Stimulated activated CD8-positive, alpha-beta memory T cell treated with anti-CD3 and anti-CD28 coated beads, Interleukin-2, amount 100 ng/mL, for 48 hours (primary cell): ENCODE measurements around the gene SNCB.

Experiments used
- DNase-seq, 2 donors: peaks; one replicate each; pipeline ENCODE4 v3.0.0-alpha.2; 2020; ENCODE audit warnings: low read depth in 2 of 2

Gene SNCB

DNA sequence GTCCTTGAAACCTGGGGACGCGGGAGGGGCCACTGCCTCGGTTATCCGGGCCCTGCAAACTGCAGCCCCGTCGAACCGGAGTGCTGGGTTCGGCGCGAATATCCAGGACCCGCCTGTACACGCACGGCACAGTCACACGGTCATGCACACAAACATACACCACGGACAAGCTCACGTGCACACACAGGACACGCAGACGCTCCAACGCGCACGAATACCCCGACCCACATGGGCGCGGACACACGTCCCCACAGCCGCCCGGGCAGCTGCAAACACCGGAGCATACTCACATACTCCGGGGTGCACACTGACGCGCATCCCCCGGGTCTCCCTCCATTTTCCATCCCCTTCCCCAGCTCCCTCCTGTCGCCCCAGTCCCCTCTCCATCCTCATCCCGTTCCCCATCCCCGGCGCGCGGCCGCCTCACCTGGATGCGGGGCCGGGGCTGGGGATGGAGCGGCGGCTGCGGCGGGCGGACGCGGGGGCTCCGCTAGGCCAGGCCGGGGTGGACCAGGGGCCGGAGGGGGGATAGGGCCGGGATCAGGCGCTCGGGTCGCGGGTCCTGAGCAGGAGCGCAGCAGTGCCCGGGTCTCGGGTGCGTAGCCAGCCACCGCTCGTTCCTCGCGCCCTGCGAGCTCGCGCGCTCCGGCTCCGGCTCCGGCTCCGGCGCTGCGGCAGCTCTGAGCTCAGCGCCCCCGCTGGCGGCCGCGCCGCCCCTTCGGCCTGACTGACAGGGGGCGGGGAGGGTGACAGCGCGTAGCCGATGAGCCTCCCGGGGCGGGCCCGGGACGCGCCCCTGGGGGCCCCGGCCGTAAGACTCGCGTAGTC, at the start of gene SNCB, which contains the start of gene EIF4E1B:
Gene SNCB, minus strand, starts transcription at position 682 of the 828 bp plus-strand sequence. CDS start 880 bp downstream, outside the sequence.
Gene EIF4E1B, plus strand, starts transcription at position 823 of the 828 bp plus-strand sequence. CDS start 12,113 bp downstream, outside the sequence.
- peak; percentile 53 to 56 for DNase-seq

DNA sequence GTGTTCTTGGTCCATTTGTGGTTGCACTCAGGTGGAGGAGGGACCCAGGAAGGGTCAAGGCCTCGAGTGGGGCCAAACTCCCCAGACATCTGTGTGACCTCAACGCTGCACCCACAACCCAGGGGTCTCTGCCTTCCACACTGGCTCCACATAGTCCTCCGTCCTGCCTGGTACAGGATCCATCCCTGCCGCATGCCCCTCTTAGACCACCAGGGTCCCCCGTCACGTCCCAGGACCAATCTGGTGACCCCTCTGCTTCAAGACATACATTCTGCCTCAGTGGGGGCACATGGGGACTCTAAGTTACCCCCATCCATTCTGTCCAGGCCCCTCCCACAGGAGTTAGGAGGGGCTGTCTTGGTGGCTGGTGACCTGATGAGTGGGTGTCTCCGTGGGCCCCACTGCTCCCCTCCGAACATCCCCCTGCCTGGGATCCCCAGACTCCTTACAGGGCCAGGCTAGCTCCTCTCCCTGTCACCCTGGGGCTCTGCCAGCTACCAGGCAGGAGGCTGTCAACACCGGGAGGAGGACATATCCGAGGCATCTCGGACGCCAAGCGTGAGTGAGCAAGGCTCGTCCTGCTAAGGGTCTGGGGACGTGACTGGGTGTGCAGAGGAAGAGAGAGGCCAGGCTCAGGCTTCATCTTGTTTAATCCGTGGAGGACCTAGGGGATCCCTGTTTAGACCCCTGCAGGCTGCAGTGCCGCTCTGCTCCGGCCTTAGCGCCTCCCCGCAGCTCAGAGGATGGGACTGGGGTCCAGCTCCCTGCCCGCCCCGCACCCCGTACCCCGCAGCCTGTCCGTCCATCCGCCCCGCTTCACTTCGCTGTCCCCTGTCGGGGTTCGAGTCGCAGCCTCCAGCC, 49.3 kb upstream of the SNCB start:
- DNase-seq = no peak

DNA sequence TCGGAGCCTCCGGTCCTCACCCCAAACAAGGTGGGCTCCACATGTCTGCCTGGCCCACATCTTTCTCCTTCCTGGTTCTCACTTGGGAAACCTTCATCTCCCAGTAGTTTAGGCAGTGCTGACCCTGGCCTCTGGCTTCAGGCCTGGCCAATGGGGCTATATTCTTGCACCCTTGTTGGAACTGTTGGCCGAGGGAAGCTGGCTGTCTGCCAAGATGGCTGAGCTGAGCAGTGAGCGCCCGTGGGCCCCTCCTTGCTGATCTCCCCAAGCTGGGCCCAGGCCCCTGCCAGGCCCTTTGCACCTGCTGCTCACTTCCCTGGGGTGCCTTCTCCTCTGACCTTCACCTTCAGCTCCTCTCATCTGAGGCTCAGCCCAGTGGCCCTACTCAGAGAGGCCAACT, 48.2 kb upstream of the SNCB start:
- no peak for DNase-seq

DNA sequence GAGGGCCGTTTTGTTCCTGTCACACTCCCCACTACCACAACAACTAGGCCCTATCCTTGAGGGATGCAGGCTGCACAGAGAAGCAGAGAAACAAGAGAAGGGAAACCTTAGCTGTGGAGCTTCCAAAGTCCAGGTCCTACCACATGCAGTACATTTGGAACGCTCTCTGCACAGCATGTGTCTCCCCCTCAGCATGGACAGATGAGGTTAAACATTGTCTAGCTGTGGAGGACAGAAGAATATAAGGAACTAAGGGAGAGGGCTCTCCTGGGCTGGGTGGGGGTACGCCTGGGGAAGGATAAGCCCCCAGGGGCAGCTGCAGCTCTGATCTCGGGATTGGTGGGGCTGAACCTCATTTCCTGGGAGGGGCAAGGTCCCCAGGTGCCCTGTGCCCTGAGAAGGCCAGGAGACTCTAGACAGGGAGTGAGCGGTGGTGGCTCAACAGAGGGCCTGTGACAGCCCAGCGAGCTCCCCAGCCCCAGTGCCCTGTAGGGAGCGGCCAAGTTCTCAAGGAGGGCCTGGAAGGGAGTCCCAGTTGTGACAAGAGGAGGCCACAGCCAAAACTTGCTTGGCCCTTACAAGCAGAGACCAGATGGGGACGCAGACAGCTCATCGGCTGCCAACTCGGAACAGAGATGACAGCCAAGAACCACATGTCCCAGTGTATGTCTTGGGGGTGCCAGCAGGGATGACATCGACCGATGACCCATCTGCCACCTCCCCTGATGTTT, 47.0 kb upstream of the SNCB start:
- DNase-seq = no peak

DNA sequence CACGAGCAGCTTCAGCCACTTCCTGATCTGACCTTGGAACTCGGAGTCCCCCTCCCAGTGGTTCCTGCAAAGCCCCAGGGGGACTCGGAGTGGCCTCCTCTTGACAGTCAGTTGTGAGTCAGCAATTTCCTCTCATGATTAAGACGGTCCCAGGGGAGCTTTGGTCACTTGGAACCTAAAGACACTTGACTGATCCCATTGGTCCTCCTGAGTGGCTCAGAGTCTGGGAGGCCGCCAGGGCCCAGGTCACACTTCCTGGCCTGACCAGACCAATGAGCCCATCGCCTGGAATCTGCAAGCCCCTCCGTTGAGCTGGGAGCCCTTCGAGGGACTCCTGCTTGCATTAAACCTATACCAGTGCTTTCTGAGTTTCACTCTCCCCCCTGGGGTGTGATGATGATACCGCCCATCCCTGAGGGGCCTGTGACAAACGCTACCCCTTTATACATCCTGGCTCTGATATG, 46.1 kb upstream of the SNCB start:
- no peak for DNase-seq

DNA sequence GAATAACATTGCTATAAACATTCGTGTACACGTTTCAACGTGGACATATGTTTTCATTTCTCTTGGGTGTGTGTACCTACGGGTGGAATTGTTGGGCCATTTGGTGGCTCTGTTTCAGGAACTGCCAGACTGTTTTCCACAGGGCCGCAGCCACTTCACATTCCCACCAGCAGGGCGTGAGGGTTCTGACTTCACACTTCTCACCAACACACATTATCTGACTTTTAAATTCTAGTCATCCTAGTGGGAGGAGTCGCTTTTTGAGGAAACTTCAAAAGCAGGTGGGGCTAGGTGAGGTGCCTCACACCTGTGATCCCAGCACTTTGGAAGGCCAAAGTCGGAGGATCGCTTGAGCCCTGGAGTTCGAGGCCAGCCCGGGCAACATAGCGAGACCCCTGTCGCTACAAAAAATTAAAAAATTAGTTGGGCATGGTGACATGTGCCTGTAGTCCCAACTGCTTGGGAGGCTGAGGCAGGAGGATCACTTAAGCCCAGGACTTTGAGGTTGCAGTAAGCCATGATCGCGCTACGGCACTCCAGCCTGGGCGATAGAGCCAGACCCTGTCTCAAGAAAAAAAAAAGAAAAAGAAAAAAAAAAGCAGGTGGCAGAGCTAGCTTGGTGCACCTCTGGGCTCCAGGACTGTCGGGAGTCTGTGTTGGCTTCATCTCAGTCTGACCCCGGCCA, 45.5 kb upstream of the SNCB start:
- DNase-seq = no peak

DNA sequence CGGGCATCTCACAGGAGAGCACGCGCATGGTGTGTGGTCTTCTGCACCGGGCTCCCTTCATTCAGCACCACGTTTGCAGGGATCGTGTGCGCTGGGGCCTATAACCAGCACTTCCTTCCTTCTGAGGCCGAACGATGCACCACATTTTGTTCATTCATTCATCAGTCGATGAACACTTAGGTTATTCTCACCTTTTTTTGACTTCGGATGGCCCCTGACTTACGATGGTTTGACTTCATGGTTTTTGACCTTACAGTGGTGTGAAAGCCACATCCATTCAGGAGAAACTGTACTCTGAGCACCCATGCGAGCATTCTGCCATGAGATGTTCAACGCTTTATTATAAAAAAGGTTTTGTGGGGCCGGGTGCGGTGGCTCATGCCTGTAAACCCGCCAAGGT, 44.5 kb upstream of the SNCB start:
- DNase-seq = no peak

DNA sequence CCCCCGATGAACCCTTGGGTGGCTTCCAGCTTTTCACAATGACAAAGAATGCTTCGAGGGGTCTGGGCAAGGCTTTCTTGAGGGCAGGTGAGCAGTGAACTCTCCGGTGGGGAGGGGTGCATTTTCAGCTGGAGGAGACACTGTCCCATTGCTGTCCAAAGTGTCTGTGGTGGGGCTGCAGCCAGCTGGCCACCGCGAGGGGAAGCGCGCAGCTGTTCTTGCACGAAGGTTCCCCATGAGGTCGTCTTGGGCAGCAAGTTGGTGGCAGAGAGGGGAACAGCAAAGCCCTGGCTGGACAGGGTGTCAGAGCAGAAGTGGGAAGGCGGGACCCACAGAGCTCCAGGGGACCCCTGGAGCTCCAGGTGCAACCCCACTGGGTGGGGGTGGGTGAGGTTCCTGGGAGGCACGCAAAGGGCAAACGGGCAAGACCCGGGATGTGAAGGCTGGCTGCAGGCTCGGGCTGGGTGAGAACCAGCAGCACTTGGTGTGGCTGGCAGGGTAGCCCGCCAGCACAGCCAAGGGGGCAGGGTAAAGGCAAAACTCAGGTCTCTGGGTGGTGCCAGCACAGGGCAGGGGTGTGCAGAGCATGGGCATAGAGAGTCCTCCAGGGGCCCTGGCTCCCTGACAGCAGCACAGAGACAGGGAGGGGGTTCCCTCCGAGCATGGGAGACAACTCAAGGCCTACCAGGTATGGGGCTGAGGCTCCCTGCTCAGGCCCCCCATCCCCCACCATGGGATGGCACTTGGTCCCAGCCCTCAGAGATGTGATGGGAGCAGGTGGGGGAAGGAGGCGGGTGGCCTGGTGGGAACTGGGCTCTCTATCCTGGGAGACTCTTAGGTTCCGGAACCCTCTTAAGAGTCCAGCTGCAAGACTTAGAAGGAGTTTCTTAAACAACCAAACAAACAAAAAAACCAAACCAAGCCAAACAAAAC, 43.6 kb upstream of the SNCB start:
- DNase-seq = no peak

DNA sequence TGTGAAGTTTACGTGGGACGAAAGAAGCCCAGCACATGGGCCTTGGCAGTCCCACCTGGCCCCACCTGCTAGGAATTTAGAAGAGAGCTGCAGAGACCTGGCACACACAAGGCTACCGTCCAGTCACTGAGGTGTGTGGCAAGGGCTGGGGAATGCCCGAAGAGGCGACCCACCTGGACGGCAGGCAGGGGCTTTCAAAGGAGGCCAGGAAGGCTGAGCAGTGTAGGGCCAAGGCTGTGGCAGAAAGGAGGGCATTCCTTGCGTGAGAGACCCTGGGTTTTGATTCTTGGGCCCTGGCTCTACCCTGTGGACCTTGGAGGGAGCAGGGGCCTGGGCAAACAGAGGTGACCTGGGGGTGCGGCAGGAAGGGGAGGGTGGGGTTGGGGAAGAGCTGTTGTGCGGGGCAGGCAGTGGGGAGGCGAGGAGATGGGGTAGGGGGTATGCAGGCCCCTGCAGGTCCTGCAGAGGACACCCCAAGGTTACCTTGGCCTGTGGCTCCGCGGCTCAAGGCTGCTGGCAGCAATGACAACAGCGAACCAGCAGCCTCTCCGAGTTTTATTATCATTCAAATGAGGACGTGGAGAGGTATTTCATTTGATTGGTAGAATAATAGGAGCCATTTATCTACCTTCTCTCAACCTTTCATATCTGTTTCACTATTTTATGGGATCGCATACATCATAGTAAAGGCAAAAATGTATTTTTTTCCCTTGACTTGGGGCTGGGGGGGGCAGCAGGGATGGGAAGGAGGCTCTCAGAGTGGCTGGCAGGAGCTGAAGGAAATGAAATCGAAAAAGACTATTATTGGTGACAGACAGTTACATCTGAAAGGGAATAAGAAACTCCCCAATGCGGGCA, 41.8 kb upstream of the SNCB start:
- no peak for DNase-seq

DNA sequence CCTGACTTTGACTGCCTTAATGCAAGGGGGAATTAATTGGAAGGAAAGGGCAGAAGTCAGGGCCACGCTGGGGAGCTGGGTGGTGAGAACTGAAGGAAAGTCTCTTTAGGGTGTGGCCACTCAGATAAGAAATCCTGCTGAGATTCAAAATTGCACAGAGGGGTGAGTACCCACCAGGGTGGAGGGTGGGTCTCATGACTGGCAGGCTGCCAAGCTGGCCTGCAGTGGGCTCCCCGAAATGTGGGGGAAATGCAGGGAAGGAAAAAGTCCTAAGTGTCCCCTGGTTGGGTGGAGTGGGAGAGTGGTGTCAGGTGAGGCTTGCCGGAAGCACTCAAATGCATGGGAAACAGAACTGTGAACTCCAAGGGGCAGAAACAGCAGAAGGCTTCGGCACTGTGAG, 41.1 kb upstream of the SNCB start:
- no peak for DNase-seq

DNA sequence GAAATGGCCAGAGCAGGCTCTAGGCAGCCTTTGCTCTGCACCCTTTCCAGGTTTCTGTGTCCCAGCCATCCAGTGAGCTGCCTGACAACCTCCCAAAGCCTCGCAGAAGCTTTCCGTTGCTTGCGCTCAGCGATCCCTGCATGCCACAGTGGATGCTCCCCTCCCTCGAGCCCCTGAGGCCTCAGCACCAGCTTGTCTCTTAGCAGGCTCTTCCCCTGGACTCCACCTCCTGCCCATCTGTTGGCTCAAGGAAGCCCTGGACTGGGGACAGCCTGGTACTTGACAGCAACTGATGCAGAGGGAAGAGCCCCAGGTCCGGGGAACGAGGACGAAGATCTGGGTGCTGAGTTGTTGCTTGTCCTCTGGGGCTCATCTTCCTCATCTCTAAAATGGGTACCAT, 40.1 kb upstream of the SNCB start:
- no peak for DNase-seq

DNA sequence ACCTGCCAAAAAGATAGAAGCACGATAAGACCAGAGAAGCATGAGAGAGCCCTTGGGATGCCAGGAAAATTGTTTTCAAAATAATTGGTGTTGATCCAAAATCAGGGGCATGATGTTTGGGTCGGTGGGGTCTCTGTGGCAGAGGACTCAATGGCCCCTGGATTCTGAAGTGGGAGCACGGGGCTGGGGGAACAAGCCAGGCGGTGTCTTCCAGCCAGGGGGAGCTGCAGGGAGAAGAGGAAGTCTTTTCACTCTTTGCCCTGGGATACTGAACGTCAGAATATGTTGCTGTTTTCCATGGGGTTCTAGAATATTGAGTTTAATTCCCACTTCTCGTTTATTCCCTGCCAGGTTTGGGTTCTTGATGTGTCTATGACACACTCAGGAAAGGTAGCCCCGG, 37.3 kb upstream of the SNCB start:
- no peak for DNase-seq

DNA sequence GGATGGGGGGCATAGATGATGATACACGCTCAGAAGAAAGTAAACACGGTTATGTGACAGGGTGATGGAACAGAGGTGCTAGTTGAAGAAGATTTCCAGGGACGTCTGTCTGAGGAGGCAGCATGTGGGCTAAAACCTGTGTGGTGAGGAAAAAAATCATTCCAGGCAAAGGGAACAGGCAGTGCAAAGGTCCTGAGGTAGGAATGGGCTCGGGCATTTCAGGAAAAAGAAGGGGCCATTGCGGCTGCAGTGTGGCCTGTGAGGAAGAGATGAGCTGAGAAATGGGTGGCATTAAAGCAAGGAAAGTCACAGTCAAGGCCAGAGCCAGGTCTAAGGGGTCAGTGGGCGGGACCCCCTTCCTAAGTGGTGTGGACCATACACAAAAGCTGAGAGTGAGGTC, 35.2 kb upstream of the SNCB start:
- DNase-seq = no peak

DNA sequence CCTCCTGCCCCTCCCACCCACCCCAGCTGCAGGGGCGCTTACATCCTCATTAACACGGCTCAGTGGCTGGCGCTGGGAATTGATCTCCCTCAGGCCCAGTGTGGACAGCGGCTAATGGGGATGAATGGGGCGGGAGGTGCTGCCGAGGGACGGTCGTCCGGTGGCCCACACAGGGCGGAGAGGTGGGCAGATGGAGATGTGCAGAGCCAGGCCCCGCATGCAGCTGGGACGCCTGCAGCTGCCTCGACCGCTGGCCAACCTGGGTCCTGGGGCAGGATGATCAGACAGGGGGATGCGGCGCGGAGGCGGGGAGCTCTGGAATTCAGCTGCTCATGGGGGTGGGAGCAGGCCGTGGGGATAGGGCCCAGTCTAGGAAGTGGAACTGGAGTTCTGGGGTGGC, 34.6 kb upstream of the SNCB start:
- DNase-seq = no peak

DNA sequence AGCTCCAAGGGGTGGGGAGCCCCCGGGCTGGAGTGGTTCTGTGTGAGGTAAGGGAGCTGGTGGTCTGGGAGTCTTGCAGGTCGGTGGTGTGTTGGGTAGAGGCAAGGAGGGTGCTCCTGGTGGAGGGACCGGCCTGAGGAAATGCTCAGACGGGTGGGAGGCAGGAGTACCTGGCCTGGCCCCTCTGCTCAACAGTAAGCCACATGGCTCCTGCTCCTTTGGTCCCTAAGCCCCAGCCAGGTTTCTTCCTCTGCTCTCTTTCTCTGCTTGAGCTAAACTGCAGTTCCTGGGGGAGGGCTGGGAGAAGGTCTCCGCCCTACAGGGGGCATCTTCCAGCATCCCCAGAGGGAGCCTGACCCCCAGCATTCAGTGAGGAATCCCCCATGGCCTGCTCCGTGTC, 34.1 kb upstream of the SNCB start:
- DNase-seq = no peak

DNA sequence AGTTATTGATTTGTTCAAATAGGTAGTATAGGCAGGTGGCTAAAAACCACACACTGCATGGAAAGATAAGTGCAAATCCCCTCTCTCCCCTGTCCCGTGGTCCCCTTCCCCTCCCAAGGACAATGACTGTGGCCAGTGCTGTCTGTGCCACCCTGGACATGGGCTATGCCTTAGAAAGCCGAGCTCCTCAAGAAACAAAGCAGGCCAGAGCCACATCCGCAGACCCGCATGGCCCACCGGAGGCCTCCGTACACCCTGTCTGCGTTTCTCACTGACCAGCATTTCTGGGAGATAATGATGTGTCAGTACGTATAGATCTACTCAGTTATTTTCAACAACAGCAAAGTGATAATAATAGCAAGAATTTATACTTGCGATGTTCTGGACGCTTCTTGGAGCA, 33.2 kb upstream of the SNCB start:
- no peak for DNase-seq

DNA sequence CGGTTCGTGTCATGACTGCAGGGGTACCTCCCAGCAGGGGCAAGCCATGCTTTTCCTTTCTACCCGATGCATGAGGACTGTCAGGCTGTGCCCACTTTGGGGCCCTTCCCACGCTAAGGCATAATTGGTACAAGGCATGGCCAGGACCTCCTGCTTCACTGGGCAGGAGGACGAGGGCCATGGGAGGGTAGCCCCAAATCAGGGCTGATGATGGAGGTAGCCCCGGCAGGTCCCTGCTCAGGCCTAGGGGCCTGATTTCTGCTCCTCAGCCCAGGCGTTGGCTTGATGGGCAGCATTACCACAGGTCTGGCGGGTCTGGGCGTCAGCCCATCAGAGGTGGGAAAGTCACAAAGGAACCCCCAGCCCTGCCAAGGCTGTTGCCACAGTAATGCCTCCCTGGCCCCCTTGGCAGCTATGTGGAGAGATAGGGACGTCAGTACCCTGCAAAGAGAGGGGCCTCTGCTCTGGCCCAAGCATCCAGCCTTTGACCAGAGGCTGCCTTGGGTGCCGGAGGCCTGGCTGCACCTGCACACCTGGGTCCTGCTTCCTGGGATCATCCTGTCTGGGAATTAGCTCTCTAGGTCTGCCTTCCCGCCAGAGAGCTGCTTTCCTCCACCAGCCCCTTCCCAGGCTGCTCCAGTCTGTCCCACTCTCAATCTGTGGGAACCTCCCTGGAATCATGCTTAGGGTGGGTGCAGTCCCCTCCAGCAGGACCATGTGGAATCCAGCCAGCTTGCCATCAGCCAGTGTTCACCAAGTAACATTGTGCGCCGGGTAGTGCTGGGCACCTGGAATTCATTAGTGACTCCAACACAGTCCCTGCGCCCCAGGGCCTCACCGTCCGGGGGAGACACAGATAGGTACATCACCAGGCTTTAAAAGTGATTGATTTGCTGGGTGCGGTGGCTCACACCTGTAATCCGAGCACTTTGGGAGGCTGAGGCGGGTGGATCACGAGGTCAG, 32.3 kb upstream of the SNCB start:
- DNase-seq = no peak

DNA sequence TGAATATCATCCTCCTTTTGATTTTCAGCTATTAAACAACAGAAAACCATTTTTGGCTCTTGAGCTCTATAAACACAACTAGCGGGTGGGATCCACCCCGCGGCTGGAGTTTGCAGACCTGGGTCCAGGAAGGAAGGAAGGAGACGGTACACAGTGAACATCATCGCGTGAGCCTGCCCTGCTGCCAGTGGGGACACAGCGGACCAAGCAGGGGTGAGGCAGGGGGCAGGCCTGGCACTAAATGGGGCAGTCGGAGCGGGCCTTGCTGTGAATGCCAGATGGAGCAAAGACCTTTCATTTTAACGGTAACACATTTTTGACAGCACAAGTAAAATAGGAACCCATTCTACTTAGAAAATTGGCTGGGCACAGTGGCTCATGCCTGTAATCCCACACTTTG, 31.3 kb upstream of the SNCB start:
- DNase-seq = no peak
